HG02610 (cell line): ENCODE measurements around the gene SPG7.

Experiments
- ATAC-seq: cut with Tn5 transposase; IDR thresholded peaks from one replicate; pipeline ENCODE4 v1.9.1; 2021; ENCODE audit warnings: mild to moderate bottlenecking, moderate library complexity; ENCODE audit not compliant: unreplicated experiment

SPG7 gene

DNA sequence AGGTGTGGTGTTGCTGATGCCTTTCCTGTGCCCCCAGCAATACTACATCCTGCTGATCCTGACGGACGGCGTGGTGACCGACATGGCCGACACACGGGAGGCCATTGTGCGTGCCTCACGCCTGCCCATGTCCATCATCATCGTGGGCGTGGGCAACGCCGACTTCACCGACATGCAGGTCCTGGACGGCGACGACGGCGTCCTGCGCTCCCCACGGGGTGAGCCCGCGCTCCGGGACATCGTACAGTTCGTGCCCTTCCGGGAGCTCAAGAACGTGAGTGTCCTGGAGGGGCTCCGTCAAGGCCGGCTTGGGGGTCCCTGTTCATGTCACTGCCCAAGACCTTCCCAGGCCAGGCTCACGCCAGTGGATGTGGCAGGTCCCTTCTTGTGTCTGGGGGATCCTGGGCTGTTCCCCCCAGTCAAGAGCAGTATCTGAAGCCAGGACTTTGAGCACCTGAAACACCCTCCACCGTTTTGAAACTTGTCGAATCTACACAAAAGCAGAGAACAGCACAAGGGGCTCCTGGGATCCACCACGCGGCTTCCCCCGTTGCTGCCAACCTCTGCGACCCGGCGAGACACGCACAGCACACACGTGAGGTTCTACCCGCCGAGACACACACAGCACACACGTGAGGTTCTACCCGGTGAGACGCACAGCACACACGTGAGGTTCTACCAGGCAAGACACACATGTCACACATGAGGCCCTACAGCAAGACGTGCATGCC, 87.3 kb downstream of the SPG7 start:
- no peak for ATAC-seq

DNA sequence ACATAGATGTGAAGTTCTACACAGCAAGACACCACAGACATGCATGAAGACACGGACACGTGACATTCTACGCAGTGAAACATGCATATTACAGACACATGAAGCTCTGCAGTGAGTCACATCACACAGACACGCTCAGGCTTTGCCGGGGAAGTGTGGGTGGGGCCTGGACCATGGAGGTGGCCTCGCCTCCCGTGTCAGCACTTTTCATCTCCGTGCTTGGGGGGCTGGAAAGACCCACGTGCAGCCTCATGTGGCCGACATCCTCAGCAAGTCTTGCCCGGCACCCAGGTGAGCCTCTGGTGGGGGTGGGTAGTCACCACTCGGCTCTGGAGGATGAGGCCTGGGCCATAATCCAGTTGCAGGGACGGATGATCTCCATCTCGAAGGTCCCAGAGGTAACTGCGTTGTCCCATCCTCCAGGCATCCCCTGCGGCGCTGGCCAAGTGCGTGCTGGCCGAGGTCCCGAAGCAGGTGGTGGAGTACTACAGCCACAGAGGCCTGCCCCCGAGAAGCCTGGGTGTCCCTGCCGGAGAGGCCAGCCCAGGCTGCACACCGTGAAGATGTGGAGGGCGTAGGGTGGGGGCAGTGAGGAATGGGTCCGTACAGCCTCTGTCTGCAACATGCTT, 88.0 kb downstream of the SPG7 start:
- no peak for ATAC-seq

DNA sequence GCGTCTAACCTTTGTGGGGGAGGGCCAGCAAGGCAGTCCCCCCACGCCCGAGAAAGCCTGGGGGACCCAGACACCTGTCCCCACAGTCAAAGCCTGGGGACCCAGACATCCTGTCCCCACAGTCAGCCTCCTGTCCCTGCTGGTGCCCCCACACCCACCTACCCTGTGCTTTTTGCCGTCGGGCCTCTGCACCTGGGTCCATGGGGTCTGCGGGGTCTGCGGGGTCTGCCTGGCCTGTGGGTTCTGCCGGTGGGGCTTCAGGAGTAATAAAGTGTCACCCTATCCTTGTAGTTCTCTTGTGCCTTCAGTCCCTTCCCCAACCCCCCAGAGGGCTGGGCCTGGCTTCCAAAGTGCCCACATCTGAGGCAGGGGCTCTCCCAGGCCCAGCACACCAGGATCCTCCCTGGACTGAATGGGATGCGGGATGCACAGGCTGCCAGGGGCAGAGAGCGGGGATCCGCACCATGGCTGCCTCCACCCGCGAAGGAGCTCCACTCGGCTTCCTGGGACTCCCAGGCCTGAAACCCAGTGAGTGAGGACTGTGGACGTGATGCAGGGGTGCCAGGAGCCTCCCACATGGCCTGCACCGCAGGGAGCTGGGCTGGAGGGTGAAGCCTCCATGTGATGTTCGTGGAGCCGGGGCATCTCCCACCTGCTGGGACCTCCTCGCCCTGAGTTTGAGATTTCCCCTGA, 88.9 kb downstream of the SPG7 start:
- ATAC-seq, result no peak

DNA sequence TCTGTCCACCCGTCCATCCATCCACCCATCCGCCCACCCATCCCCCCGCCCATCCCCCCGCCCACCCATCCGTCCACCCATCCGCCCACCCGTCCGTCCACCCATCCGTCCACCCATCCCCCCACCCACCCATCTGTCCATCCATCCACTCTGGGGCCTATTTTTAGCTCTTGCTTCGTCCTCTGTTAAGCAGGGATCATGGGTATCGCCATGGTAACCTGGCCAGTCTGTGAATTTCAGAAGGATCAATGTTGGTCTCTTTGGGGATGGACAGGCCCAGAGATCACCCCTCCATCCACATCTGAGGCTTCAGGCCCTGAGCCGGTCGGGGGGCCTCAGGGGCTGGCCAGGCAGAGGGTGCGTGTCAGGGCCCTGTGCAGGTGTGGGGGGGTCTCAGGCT, 90.0 kb downstream of the SPG7 start:
- no peak for ATAC-seq

DNA sequence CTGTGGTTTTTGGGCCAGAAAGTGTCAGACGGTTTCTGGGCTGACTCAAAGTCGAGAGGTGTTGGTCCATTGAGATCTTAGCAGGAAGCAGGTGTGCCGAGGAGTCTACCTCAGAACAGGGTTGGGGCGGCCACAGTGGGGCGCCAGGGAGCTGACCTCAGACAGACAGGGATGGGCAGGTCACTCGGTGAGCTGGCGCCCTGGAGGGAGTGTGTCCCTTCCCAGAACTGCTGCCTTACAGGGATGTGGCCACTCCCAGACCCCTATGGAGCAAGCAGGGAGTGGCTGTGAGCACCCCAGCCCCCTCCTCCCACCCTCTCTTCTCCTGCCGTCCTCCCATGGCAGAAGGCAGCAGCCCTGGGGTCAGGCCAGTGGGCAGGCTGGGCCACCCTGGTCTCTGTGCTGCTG, 91.3 kb downstream of the SPG7 start:
- ATAC-seq, result no peak

DNA sequence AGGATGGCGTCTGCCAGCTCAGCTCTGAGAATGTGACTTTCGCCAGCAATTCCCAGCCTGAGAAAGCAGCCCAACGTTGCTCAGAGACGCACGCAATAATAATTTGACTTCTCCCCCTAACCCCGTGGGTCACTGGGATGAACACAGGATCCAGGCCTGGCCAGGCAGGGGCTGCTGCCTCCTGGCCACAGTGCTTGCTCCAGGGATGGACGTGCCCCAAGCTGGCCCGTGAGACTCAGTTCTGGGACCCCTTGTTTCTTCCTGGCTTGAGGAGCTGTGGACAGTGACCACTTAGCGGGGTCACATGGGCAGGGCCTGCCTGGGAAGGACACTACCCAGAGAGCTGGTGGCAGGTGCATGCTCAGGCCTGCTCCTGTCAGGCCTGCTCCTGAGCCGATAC, 91.7 kb downstream of the SPG7 start:
- no peak for ATAC-seq

DNA sequence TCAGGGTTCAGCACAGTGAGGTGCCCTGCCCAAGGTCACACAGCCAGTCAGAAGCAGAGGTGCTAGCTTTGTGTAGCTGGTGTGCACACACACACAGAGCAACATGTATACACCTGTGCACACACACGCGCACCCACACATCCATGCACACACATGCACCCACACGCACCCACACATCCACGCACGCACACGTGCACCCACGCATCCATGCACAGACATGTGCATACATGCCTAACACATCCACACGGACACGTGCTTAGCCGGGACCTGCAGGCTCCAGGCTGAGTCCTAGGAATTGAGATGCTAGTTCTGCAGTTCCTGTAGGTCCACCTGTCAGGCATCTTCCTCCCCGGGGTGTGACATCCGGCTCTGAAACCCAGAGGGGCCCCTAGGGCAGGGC, 92.2 kb downstream of the SPG7 start:
- no peak for ATAC-seq

DNA sequence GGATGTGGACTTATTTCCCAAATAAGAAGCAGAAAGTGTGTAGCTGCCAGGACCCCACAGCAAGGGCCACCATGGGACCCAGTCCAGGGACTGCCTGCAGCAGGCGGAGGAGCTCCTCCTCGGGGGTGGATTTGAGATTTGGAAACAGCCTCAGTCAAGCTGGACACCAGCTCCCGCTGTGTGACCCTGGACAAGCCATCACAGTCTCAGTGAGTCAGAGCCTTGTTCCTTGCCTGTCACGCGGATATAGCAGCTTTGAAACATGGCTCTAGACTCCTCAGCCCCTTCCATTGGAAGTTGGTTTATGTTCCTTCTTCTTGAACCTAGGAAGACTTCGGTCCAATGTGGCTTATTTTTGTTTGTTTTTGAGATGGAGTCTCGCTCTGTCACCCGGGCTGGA, 92.8 kb downstream of the SPG7 start:
- ATAC-seq, result no peak

DNA sequence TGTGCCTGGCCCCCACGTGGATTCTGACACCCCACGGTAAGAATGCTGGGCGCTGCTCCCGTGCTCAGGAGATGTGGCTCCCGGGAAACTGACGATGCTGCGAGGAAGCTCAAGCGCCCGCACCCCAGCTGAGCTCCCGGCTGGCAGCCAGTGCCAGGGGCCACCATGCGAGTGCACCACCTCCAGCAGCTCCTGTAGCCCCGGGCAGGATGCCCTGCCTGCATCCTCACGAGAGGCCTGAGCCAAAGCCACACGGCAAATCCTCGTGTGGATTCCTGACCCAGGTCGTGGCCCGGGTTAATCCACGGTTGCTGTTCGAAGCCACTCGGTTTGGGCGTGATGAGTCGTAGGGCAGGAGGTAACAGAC, 93.7 kb downstream of the SPG7 start:
- no peak for ATAC-seq

DNA sequence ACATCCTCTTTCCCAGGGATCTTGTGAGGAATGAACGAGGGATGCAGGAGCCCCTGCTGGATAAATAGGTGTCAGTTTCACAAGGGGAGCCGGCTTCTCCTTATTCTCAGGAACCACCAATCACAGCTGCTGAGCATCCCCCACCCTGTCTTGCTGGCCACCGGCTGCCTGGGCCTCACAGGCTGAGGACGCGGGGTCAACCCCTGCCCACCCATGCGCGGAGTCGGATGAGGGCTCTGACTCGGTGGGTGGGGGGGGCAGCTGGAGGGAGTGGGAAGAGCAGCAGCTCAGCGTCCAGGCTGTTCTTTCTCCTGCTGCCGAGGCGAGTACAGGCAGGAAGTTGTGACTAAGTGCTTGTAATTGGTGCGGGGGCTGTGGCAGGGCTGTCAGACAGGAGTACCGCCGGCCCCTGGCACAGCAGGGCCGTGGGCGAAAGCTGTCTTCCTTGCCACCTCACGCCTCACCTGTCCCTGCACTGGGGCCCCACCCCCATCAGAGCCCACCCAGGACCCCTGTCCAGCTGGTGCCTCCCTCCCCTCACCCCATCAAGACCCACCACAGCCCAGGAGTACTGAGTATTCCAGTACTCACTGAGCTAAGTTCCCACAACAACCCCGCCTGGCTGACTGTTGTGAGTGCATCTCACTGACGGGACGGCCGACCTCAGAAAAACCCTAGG, 94.2 kb downstream of the SPG7 start:
- no peak for ATAC-seq

DNA sequence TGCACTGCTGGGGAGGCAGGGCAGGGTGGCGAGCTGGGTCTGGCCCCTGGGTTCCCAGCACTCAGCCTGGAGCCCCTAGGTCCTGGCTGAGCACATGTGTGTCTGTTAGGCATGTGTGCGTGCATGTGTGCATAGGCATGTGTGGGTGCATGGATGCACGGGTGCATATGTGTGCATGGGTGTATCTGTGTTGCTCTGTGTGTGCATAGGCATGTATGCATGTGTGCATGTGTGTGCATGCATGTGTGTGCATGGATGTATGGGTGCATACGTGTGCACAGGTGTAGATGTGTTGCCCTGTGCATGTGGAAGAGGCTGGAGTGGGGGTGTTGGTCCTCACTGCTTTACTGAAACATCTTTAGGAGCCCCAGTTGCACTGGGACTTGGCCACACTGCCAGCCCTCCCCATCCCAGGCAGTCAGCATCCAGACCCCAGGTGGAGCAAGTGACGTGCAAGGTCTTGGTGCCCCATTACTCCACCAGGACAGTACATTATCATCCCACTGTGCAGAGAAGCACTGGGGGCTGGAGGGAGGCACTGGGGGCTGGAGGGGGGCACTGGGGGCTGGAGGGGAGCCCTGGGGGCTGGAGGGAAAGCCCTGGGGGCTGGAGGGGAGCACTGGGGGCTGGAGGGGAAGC, 94.9 kb downstream of the SPG7 start:
- ATAC-seq, result no peak

DNA sequence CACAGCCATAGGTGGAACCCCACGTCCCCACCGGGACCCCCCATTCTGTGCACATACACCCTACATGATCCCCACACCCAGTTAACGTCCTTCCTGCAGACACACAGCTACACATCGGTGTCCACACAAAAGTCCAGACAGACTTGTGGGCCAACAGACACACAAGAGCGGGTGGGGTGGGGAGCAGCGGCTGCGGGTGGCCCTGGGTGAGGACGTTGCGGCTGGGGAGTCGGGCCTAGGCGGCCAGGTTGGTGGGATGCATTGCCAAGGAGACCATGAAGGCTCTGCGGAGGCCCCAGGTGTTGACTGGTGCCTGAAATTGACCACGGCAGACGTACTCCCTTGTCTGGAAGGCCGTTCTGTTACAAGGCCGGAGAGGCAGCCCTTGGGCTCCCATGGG, 96.6 kb downstream of the SPG7 start:
- ATAC-seq, result no peak

DNA sequence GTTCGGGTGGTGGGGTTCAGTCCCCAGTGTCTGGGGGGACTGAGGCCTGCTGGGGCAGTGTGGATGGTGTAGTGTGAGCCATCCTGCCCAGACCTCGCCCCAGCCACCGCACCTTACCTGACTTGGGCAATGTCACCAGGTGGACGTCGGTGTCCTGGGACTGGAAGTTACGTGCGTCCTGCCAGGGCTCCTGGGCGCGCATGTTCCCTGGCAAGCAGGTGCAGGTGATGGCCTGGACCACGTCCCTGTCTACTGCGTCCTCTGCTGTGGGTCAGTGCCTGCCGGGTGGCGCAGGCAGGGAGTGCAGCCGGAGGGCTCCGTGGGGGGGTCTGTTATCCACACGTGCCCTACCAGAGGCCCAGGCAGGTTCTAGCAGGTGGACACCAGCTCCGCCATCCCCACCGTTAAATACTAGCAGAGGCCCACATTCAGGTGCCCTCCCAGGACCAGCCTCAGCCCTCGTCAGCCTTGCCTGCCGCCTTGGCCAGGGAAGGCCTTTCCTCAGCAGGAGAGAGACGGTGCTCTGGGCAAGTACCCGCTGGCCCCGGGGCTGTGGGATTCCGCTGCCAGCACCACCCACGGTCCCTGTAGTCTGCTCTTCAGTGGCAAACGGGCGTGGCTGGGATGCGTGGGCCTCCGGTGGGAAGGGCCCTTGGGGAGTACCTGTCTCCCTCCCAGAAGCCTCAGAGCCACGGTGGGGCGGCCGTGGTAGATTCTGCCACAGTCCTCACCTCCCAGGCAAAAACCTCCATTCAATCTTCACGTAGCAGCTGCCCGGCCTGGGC, 97.2 kb downstream of the SPG7 start:
- ATAC-seq, result no peak

DNA sequence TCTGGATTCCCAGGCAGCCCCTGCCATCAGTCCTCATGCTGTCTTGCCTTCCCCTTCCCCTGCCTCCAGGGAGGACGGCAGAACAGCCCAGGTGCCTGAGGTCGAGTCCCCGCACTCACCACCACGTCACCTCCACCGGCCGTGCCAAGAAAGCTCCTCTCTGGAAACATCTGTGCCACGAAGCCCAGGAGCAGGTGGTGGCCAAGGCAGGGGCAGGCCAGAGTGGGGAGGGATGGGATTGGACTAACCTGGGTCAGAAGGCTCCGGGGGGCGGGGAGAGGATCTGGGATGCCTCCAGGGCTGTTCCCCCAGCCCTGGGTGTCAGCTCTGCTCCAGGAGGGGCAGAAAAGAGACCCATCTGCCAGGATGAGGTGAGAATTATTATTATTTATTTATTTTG, 97.8 kb downstream of the SPG7 start:
- ATAC-seq, result no peak
